GM21576 (cell line): ENCODE data around the gene EQTN.
"Not testable (repeated sequence)": the region's sequence is repeated elsewhere in the genome, so short reads cannot be mapped to it uniquely, and the experiment has no call there.

Experiments used
- ATAC-seq: cut with Tn5 transposase; IDR thresholded peaks from one replicate; pipeline ENCODE4 v1.9.1; 2021; ENCODE audit warnings: mild to moderate bottlenecking, moderate library complexity; ENCODE audit not compliant: unreplicated experiment

EQTN gene

GRCh38 chr9:27303219-27303618, 6.3 kb upstream of the EQTN start:
- no peak for ATAC-seq

- ATAC-seq: no peak
Measured at GRCh38 chr9:27293996-27294395, 3.0 kb downstream of the EQTN start.

DNA sequence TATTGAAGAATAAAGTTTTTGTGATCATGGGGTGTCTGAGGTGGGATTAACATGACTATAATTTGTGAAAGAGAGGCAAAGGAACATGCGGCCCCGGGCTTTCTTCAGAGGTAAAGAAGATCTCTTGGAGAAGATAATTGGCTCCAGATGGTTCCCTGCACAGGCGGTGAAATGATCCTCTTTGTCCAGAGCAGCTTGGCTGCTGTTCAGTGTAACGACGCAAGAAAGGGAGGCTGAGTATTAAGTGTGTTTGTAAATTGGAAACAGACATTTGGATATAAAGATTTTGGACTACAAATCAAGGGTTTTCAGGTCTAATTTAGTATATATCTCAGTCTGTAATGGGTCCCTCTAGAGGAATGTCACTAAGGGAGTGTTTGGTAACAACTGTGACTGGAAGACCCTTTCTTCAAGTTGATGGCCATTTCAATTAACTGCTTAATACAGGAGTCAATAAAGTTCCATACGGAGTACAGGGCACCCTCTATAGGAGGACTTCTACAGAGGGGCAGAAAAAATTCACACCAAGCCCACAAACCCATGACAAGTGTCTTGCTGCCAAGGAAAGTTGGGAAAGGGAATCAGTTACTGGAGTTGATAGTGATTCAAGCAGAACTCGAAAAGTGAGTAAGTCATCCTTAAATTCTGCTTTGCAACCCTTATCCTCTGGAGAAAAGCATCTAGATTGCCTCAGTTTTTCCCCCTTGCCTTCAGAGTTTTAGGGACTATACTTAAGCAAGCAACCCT, 4.1 kb downstream of the EQTN start:
- no peak for ATAC-seq

DNA sequence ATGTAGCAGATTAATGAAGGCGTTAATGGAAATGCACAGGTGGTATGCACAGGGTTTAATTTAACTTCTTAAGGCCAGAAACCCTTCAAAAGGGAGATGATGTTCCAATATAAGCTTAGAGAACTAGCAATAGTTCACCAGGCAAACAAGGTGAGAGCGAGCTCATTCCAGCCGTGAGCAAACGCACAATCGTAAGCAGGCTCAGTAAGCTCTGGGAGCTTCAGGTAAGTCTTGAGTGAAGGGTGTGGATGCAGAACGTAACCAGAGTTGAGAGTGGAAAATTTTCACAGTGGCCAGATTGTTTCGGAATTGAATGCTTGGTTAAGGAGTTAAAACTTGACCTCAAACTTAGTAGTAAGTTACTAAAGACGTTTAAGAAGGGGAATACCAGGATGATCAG, 5.7 kb downstream of the EQTN start:
- no peak for ATAC-seq

- ATAC-seq: no peak
Measured at GRCh38 chr9:27282269-27282668, 14.7 kb downstream of the EQTN start.

DNA sequence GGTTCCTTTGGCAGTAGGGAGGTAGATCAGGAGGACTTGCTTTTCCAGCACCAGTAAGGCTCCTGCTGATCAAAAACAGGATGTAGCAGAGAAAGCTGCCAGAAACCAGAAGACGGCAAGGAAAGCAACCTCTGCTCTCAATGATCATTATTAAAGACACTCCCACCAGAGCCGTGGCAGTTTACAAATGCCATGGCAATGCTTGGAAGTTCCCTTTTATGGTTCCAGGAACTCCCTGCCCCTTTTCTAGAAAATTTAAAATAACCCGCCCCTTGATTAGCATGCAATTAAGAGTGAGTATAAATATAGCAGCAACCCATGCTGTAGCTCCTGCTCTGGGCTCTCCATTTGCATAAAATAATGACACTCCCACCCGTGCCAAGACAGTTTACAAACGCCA, 16.1 kb downstream of the EQTN start:
- ATAC-seq: no peak

DNA sequence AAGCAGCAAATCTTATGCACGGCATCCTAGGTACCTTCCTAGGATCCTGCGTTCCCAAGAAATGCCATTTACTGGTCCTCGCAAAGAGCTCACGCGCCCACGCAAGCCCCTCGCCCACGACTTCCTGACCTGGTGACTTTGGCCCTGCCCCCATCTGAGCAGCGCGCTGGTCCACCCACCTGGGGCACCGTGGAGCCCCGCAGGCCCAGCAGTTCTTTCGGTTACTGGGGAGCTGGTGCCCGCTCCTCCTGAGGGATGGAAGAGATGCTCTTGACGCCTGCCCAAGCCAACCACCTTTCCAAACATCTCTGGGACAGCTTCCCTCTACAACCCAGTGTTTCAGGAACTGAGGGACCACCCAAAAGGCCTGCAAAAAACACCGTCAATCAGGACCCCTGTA, 16.7 kb downstream of the EQTN start:
- no peak for ATAC-seq

DNA sequence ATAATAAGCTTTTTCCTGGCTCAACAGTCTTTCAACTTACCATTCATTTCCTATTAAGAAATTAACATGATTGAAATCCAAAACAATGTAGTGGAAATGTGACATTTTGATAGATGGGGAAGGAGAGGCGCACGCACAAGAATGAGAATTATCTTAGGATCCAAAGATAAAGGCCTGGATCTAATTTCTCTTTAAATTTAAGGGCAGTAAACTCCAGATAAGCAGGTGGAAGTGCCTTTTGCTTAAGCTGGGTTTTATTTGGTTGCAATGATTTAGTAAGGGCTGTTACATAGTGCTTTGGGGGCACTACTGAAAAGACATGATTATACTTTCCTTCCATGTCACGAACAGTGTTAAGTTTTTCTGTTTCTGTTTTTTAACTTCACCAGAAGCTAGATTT, 17.3 kb downstream of the EQTN start:
- no peak for ATAC-seq

DNA sequence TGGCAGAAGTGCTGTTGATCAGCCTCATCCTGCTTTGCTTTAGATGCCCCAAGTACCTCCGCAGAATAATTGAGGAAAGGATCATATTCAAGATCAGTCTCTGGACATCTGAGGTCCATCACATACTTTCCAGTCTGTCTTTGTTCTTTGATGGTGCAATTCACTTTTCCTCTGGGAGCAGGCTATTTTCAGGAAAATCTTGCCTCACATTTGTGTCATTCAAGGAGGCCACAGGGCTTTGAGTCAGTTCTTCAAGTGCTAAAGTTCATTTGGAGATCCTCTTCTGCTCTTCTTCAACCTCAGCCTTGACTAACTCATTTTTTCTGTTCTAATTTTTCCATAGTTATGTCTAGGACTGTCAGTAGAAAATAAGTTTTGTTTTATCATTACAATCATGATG, 18.6 kb downstream of the EQTN start:
- no peak for ATAC-seq

- ATAC-seq: no peak
Measured at GRCh38 chr9:27276193-27277030, 20.5 kb downstream of the EQTN start.

DNA sequence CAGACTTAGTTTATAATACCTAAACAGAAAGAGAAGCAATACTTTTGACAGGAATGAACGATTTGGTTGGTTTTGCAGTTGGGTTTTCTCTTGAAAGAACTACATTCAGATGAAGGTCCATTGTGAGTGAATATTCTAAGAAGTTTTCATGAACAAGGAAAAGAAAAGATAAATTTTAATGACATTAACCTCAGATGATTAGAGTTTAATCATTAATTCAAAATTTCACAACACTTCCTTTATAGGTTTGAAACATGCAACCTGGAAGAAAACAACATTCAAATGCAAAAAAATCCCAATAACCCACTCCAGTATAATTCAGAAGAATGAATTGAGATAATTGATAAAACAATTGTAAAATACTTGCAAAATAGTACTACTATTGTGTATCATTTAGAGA, 23.8 kb downstream of the EQTN start:
- no peak for ATAC-seq

- no peak for ATAC-seq
Measured at GRCh38 chr9:27272103-27272502, 24.8 kb downstream of the EQTN start.

DNA sequence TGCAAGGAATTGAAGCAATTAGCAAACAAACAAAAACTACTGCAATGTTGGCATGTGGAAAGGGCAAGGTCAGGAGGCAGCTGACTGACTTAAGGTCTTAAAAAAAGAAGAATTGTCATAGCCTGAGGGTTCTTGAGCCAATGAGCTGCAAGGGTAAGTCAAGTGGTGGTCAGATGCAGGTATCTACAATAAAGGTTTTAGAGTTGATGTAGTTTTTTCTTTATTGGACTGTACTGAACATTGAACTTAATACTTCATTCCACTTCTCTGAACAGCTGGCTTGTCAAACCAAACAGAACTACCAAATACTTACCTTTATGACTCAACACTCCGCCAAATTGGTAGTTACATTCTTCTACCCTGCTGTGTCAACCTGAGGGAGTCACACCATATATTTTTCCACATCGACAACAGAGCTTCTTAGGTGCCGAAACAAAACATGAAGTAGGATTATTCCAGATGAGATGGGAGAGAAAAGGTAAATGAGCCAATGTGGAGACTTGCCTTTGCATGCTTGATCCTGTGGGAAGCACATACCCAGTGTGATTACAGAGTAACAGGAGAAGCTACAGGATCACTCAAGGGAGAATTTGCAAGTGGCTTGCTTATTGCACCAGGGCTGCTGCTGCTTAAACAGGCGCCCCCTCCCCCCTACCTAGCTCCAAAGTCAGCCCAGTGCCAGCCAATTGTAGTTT, 35.3 kb downstream of the EQTN start:
- no peak for ATAC-seq

DNA sequence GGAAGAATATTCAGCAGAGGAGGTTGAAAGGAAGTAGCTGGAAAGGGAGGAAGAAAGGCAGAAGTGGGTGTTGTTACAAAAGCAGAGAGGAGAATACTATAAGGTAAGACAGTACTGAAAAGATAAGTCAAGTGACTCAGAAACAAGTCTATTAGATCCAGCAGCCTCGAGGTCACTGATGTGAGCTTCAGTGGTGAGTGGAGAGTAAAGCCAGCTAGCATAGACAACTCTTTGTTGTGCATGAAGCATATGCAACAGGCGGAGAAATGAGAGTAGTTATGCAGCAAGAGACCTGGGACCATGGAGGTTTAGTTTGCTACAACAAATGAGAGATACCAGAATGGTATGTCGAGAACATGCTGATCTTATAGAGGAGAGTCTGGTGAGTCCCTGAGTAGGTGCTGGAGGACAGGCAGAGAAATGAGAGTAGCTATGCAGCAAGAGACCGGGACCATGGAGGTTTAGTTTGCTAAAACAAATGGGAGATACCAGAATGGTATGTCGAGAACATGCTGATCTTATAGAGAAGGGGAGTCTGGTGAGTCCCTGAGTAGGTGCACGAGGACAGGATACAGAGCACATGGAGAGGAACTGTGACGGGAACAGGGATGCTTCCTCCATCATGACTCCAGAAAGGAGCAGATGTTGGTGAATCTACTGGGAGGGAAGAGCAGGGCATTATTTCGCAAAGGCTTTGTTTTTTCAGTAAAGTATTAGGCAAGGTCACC, 36.0 kb downstream of the EQTN start:
- ATAC-seq: no peak

DNA sequence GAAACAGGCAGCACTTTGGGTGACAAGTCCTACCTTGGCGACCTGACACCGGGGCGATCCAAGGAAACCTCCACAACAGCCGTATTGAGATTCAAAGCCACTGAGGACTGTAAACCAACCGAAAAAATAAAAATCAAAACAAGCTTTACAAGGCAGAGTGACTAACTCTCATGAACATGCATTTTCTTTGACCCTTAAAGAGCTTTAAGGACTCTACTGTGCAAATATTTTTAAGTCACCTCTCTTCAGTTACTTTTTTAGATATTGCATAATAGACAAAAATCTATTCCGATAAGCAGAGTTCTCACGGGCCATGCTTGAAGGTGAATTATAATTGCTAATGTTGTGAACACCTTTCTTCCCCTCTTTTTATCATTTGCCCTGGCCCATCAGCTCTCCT, 38.3 kb downstream of the EQTN start:
- ATAC-seq: no peak

- ATAC-seq: no peak
Measured at GRCh38 chr9:27248702-27249101, 48.2 kb downstream of the EQTN start.

- ATAC-seq: peak; percentile 78
Measured at GRCh38 chr9:27247756-27248155, 49.2 kb downstream of the EQTN start.

GRCh38 chr9:27239648-27240047, 57.3 kb downstream of the EQTN start:
- ATAC-seq: not testable (repeated sequence)
